ENCODE data around the gene SPATA20. TPM values are rescaled to one million over a fixed set of nuclear protein-coding genes. Genes with fewer than 3 reads are reported as not detected.

Gene SPATA20
- total and polyA plus RNA-seq, 2 of the 8 experiments (the other 6 are each of a cell fraction or from before 2014, with no cell fraction given) = 16.2 to 17.5 TPM

DNA sequence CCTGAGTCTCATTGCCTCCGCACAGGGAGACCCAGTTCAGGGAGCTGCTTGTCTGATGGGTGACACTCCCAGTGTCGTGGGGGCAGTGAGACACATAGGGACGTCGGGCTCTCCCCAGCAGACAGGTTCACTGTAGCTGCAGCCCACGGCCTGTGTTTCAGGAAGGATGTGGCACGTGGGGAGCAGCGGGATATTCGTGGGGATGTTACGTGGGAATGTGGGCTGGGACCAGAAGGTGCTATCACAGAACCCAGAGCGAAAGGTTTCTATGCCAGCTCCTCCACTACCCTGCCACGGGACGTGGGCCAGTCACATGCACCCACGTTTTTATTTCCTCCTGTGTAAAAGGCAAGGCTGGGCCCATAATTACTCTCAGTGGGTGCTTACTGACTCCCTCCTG, 29.9 kb downstream of the SPATA20 start (continued):
- TF ChIP-seq, protein P1, sequence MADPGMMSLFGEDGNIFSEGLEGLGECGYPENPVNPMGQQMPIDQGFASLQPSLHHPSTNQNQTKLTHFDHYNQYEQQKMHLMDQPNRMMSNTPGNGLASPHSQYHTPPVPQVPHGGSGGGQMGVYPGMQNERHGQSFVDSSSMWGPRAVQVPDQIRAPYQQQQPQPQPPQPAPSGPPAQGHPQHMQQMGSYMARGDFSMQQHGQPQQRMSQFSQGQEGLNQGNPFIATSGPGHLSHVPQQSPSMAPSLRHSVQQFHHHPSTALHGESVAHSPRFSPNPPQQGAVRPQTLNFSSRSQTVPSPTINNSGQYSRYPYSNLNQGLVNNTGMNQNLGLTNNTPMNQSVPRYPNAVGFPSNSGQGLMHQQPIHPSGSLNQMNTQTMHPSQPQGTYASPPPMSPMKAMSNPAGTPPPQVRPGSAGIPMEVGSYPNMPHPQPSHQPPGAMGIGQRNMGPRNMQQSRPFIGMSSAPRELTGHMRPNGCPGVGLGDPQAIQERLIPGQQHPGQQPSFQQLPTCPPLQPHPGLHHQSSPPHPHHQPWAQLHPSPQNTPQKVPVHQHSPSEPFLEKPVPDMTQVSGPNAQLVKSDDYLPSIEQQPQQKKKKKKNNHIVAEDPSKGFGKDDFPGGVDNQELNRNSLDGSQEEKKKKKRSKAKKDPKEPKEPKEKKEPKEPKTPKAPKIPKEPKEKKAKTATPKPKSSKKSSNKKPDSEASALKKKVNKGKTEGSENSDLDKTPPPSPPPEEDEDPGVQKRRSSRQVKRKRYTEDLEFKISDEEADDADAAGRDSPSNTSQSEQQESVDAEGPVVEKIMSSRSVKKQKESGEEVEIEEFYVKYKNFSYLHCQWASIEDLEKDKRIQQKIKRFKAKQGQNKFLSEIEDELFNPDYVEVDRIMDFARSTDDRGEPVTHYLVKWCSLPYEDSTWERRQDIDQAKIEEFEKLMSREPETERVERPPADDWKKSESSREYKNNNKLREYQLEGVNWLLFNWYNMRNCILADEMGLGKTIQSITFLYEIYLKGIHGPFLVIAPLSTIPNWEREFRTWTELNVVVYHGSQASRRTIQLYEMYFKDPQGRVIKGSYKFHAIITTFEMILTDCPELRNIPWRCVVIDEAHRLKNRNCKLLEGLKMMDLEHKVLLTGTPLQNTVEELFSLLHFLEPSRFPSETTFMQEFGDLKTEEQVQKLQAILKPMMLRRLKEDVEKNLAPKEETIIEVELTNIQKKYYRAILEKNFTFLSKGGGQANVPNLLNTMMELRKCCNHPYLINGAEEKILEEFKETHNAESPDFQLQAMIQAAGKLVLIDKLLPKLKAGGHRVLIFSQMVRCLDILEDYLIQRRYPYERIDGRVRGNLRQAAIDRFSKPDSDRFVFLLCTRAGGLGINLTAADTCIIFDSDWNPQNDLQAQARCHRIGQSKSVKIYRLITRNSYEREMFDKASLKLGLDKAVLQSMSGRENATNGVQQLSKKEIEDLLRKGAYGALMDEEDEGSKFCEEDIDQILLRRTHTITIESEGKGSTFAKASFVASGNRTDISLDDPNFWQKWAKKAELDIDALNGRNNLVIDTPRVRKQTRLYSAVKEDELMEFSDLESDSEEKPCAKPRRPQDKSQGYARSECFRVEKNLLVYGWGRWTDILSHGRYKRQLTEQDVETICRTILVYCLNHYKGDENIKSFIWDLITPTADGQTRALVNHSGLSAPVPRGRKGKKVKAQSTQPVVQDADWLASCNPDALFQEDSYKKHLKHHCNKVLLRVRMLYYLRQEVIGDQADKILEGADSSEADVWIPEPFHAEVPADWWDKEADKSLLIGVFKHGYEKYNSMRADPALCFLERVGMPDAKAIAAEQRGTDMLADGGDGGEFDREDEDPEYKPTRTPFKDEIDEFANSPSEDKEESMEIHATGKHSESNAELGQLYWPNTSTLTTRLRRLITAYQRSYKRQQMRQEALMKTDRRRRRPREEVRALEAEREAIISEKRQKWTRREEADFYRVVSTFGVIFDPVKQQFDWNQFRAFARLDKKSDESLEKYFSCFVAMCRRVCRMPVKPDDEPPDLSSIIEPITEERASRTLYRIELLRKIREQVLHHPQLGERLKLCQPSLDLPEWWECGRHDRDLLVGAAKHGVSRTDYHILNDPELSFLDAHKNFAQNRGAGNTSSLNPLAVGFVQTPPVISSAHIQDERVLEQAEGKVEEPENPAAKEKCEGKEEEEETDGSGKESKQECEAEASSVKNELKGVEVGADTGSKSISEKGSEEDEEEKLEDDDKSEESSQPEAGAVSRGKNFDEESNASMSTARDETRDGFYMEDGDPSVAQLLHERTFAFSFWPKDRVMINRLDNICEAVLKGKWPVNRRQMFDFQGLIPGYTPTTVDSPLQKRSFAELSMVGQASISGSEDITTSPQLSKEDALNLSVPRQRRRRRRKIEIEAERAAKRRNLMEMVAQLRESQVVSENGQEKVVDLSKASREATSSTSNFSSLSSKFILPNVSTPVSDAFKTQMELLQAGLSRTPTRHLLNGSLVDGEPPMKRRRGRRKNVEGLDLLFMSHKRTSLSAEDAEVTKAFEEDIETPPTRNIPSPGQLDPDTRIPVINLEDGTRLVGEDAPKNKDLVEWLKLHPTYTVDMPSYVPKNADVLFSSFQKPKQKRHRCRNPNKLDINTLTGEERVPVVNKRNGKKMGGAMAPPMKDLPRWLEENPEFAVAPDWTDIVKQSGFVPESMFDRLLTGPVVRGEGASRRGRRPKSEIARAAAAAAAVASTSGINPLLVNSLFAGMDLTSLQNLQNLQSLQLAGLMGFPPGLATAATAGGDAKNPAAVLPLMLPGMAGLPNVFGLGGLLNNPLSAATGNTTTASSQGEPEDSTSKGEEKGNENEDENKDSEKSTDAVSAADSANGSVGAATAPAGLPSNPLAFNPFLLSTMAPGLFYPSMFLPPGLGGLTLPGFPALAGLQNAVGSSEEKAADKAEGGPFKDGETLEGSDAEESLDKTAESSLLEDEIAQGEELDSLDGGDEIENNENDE (IDR thresholded peaks at IDR 0.05; ENCODE audit: insufficient replicate concordance, low read length) = no peak
- no peak for TF ChIP-seq PHF8 (conservative IDR thresholded peaks at IDR 0.05; ENCODE audit: low read depth, low read length)
- TF ChIP-seq SP1 (IDR thresholded peaks at IDR 0.05; ENCODE audit: low read depth, low read length) = no peak
- TF ChIP-seq RNF2 (IDR thresholded peaks at IDR 0.05; ENCODE audit: borderline replicate concordance, low read depth, low read length, missing control alignments, poor library complexity, severe bottlenecking) = no peak
- TF ChIP-seq YY1 (IDR thresholded peaks at IDR 0.05; ENCODE audit: low read depth, low read length) = no peak
- TF ChIP-seq POU5F1 (IDR thresholded peaks at IDR 0.05; ENCODE audit: low read depth, low read length) = no peak
- TF ChIP-seq GABPA (IDR thresholded peaks at IDR 0.05; ENCODE audit: borderline replicate concordance, insufficient read depth, low read length) = no peak
- TF ChIP-seq BACH1 (IDR thresholded peaks at IDR 0.05; ENCODE audit: low read length) = no peak
